ENCODE measurements around the gene TLR5.

Gene TLR5

DNA sequence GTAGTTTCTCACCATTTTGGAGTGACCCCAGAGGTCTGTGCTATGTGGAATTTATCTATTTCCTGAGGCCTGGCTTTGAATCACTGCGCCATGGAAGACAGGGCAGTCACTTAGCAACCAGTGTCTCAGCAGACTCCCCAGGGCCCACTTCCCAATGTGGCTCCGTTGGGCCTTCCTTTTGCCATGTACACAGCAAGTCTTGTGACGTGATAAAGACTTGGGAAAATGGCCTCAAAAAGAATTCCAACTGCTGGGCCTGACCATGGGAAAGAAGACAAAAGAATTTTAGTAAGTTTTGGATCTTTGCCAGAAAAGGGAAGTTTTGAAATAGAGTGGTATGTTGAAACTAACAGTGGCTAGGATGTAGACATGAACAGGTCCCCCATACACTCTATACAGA, 36.2 kb downstream of the TLR5 start:
- DNase-seq = no peak

DNA sequence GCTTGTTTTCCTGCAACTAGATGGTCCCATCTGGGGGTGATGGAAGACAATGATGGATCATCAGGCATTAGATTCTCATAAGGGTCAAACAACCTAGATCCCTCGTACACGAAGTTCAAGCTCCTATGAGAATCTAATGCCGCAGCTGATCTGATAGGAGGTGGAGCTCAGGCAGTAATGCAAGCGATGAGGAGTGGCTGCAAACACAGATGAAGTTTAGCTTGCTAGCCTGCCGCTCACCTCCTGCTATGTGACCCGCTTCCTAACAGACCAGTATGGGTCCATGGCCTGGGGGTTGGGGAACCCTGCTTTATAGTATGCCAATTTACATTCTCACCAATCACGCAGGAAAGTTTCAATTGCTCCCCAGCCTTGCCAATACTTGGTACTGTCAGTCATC, 37.5 kb downstream of the TLR5 start:
- DNase-seq = no peak

DNA sequence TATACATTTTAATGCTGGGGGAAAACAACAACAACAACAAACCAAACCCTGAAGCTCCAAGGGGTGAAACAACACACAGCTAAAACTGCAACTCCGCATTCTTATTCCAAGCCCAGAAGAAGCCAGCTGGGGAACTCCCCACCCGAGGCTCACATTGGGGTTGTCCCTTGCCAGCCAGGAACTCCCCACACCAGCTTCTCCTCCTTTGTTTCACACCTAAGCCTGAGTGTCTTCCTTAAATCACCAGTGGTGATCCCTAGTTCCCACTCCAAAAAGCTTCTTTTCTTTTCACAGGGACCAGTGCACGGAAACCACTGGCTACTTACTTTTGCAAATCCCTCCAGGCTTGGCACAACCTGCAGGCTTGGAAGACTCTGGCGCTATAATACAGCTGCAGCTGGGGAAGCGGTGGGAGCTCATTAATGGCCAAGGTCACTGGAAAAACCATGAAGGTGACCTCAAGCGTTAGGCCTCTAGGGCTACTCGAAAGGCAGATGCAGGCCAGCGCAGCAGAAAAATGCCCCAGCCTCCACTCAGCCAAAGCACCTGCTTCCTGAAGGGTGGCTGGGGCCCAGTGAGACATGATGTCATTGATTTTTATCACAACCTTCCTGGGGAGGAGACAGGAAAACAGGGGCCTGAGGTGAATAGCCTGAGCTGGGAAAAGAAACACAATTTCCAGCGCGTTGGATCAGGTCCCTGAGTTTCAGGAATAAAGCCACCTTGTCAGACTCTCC, 40.1 kb downstream of the TLR5 start:
- no peak for DNase-seq

DNA sequence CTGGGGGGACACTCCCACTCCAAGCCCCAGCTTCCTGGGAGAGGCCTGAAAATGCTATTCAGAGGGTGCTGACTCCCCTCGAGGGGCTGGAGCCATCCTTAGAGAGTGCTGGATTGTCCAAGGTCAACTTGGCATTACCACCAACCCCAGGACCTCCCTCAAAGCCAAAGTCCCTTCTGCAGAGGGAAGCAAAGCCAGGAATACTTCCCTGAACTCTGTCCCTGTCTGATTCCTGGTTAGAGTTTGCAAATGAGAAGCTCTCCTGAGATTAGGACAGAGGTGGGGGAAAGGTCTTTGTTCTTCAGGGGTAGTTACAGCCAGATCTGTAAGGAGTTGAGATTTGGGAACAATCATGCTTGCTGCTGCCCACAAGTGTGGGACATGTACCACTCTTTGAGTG, 45.3 kb downstream of the TLR5 start:
- DNase-seq = no peak

DNA sequence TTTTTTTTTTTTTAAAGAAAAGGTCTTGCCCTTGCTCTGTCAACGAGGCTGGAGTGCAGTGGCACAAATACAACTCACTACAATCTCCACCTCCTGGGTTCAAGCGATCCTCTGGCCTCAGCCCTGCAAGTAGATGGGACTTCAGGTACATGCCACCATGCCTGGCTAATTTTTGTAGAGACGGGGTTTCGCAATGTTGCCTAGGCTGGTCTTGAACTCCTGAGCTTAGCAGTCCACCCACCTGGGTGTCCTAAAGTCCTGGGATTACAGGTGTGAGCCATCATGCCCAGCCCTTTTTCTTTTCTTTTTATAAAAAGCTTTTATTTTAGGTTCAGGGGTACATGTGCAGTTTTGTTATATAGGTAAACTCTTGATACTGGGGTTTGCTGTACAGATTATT, 47.2 kb downstream of the TLR5 start:
- DNase-seq = no peak

DNA sequence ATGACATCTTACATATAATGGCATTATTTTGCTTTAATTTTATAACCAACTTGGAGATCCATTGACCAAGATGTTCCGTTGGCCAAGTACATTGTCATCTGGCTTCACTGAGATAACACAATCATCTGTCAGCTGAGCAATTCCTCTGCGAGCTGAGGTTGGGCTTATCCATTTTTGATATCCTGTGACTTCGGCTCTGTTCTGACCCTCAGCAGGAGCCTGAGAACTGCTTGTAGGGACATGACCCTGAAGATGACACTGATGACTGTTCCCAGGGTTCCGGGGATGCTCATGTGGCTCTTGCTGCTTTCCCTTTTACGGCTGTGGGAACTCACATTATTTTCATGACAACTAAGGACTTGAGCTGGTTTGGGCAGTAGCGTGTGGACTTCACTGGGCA, 51.2 kb downstream of the TLR5 start:
- no peak for DNase-seq

DNA sequence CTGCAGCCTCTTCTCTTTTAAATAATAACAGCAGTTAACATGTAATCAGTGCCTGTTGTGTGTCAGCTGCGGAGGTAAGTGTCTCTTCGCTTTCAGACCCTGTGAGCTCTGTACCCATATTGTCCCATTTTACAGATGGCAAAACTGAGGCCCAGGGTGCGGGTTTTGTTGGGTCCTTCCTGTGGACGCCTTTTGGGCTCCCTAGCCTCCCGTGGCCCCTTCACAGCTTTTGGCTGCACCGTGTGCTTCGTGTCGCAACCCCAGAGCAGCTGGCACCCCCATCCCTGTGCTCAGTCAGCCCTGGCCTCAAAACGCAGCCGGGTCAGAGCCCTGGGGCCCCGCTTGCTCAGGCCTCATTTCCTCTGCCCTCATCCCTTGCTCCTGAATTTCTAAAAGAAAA, 53.8 kb downstream of the TLR5 start:
- DNase-seq = no peak

DNA sequence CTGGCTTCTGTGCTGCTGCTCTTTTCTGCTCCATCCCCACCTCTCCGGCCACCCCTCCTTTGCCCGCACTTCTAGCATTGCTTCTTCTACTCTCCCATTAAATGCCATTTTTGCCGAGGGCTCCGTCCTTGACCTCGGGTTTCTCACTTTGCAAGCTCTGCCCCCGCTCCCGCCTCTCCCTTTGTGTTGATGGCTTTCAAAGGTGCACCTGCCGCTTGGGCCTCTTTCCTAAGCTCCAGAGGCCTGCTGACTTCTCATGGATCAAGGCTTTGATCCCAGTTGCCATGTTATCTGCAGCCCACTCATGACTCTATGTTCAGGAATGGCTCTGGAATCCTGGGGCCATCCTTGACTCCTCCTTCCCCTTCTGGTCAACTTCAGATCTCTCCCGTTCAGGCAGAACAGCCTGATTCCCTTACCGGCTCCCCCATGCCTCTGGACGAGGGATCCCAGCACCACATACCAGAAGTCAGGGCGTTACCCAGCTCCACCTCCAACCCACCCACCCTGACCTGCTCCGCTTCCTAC, 54.3 kb downstream of the TLR5 start:
- DNase-seq = no peak

DNA sequence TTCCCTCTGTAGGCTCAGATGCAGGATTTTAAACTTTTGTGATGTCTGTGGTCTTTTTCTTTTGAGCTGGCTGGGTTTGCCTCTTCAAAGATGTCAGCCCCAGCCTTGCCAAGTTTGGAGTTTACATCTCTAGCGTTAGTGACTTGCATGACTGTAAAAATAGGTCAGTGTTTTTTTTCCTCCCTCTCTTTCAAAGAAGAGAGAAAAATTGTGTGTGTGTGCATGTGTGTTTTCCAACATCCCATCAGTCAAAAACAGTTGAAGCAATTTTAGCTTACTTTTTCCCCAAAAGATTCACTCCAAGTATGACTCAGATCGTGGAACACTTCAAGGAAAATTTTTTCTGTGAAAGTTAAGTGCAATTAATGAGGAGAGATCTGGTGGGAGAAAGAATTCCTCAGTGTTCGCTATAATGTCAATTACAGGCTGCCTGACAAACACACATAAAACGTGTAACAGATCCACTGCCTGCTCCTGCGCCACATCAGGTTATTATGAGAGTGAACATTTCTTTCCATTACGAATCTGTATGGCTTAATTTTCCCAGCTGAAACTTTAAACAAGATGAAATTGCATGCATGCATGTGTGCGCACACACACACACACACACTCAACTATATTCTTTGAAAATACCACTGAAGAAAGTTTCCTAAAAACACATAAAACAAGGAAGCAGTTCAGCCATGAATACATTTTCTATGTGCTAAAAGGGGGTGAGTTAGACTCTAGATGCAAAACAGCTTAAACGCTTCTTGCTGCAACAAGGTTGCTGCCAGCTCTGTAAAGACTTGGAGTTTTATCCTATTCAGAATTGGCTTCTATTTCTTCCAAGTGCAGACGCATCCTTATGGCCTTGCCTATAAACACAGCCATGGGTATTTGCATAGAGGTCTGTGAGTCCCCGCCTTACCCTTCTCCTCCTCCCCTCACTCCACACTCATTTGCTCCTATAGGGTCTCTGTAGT, 55.5 kb downstream of the TLR5 start:
- DNase-seq = no peak

DNA sequence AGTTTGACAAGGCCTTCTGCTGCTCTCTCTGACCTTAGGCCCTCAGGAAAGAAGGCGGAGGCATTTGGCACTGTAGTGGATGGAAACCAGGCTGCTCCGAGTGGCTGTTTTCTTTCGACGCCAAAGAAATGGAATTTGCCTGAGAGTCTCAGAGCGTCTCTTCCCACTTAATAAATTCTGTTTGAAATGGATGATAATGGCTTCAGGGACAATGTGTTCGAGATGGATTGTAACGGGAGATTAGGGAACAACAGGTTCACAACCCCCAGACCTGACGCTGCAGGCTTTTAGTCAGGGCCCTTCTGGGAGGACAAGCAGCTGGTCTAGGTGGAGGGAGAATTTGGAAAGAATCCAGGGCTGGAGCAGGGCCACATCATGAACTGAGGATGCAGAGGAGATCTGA, 58.6 kb downstream of the TLR5 start:
- DNase-seq = no peak

DNA sequence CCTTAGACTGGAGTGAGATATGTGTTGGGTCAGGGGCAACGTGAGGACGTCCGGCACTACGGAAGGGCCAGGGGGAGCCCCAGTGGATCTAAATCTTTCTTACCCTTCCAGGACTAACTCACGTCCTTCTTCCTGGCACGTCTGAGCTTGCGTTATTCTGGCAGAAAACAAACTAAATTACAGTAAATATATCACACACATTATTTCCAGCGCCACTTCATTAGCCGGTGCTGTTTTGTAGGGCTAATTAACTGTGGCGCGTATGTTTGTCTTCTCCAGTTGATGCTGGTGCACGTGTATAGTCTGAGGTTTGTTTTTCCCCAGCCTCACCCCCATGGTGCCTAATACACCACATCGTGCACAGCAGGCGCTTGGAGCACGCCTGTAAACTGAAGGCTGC, 59.2 kb downstream of the TLR5 start:
- no peak for DNase-seq

DNA sequence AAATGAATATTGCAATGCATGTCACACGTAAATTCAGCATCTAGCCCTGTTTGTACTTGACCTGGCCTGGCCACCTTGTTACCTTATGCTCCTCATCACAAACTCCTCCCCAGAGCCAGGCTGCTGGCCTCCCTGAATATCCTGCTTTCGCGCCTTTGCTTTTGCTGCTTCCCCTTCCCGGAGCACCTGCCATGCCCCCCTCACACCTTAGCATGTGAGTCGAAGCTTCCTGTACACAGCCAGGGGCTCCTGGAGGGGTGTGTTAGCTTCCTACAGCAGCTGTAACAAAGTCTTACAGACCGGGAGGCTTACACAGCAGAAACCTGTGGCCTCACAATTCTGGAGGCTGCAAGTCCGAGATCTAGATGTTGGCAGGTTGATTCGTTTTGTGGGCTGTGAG, 60.1 kb downstream of the TLR5 start:
- no peak for DNase-seq

DNA sequence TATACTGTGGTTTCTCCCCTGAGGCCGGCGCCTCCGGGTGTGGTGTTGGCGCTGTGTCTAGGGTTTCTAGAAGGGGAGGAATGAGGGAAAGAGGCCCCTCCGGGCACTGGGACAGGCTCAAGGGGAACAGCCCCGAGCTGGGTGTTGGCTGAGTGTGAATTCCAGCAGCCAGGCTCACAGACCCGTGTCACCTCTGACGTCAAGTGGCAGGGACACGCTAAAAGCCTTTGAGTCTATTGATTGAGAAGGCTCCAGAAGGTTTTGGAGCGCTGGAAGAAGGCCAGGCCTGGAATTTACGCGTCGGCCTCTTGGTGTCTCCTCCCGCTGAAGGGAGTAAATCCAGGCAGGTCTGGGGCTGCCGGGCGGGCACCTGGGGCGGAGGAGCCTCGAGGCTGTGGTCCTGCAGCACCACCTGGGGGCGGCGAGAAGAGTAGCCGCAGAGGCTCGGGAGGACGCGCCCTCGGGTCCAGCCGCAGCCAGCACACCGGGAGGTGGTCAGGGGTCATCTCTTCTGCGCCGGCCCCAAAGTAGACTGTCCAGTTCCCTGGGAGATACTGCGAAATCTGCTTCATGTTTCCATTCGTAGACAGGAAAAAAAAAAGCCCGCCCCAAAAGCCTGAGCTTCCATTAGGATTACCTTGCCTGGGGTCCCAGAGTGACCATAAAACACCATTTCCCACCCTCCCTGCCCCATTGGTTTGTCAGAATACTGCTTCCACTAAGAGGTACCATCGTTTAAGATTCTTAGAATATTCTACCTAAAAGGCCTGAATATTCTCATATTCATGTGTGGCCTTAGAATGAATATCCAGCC, 61.7 kb downstream of the TLR5 start:
- peak; percentile 62 to 71 for DNase-seq

DNA sequence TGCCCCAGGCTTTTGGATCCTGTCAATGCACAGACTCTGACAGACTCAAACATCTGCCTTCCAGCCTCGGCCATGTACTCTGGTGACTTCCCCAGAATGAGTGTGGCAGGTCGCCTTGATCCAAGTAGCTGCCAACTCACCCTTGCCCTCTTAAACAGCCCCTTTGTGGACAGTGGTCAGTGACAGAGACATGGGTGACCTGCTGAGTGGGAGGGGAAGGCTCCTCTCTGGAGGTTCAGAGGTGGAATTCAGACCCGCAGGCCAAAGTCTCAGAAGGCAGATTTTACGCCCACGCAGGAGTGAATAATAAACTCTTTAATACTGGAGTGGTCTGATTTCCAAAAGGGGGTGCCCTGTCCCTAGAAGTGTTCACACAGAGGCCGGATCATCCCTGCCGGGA, 63.5 kb downstream of the TLR5 start:
- no peak for DNase-seq

DNA sequence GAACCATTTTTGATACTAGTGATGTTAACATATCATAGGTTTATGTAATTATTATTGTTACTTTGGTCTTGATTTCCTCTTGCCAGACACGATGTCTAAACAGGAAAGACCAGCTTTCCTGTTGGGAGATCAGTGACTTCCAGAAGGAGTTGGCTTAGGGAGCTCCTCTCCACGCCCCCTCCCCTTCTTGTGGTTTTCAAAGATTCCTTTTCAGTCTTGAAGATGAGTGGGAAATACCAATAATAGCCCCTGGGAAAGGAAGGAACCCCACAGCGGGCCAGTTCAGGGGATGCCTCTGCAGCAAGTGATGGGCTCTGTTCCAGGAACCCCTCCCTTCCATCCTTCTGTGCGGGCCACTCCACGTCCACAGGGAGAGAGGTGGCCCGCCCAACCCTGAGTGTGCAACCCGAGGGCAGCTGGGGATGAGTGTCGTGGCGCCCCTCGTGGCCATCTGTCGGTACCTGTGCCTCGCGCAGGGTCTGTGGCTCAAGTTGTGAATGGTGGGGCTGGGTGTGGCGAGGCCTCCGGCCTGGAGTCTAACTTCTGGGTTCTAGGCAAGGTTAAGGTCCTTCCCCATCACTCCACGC, 65.7 kb downstream of the TLR5 start:
- DNase-seq = no peak

DNA sequence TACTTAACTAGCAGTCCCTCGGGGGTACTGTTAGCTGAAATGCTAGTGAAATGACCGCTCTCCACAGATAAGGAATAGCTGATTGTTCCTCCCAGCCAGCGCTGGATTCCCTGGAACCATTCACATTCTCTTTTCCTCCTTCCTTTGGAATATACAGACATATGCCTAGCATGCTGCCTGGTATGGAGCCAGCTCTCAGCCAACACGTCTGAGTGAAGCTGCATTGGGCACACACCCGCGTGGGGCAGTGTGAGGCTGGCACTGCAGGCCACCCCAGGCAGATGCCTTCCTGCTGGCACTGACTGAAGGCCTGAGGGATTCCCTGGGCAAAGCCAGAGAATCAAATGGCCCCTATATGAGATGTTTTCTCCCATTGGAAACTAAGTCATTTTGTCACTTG, 66.7 kb downstream of the TLR5 start:
- DNase-seq = no peak

DNA sequence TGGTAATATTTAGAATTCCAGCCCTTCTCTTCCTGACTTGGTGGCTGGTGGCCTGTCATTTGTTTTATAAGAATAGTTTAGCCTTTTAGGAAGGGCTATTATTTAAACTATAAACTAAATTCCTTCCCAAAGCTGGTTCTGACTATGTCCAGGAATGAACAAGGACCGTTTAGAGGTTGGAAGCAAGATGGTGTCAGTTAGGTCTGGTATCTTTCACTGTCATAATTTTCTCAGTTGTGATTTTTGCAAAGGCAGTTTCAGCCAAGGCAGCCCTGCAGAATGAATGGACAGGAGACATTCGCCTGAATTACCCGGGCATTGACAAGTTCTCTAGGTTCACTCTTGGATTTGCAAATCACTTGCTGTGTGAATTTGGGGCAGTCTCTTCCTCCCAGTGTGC, 67.2 kb downstream of the TLR5 start:
- no peak for DNase-seq

DNA sequence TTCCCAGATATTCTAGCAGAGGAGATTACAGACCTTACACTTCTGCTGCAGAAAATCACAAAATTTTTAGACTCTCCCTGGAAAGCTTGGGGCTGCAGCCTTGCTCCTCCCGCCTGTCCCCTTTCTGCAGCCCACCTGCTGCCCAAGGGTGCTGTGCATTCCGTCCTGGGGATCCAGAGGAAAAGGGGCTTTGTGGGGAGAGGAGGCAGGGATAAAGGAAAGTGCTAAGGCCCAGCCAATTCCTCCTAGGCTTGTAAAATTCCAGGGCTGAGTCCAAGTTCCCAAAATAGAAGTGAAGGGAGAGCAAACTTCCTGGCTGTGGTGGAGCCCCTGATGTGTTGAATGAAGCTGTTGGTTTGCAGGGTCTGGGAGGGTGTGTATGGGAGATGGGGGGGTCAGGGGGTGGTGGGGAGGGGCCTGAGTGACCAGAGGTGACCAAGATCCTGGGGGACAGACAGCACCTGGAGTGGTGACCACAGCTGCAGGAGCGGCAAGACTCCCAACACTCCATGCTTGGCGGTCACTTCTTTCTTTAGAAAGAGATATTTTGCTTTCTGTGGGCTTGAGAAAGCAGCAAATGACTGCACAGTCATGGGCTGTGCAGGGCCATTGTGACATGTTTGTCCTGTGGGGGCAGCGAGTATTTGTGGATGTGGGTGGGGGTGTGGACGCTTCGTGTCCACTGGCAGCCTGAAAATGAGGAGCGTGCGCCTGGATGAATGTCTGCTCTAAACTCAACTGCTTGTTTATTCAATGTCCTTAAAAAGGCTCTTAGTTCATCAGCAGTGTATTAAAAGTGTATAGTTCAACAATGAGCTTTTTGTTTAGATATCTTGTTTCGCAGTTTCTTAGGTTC, 68.4 kb downstream of the TLR5 start:
- no peak for DNase-seq

DNA sequence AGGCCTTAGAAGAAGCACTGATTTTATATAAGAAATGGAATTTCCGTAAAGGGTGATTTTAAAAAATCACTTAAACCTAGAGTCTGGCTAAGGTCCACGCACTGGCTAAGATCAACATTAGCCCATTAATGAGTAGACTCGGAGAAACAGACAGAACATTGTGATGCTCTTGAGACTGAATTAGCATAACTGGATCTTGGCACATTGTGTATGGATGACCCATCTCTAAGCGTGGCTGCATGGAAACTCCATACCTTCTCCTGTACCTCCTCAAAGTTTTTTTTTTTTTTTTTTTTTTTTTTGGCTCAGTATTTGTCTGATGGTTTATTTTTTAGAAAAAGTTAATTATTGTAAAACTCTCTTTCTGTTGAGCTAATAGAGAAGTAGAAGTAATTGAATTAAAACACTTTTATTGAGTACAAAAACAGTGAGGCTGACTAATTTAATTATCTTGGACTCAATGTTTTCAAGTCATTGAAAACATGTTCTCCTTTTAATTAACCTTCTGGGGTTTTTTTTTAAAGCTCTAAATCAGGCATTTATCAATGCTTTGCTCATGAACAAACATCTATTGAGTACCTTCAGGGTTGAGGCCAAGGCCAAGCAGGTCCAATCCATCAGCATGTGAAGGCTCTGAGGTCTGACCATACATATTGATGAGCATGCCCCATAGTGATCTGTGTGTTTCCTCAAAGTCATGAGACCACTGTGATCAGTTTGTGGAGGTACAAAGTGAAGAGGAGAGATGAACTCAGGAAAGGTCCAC, 74.0 kb downstream of the TLR5 start:
- DNase-seq = no peak

DNA sequence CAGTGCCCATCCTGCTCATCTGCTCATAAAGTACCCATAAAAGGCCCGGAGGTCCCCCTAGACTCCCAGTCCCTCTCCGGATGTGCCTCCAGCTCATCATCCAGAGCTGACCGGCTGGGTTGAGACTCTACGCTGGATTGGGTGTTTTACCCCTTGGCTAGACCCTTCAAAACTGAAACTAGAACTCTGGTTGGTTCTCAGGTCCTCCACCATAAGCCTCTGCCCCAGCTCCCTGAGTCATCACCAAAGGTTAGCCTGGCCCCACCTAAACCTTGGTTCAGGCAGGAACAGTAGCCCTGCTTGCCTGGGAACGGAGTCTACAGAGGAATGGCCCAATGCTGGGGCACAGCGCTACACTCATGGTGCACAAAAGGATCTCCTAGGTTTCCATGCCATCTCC, 75.1 kb downstream of the TLR5 start:
- no peak for DNase-seq

DNA sequence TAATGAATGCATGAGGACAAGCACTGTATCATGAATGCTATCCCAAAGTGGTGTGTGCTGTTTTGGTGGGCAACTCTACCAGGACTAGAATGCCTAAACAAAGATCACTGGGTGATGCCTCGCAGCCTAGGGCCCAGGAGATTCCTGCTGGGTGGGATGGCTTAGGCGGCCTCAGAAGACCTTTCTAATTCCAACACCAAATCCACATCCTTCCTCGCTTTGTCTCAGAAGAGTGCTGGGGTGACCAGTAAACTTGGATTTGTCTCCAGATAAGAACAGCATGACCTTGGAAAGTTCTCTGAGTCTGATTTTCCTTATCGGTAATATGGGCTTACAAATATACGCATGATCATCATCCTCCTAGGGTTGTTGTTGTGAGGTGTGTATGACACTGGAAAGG, 76.6 kb downstream of the TLR5 start:
- DNase-seq = no peak

Data from activated CD4-positive, alpha-beta T cell treated with anti-CD3 and anti-CD28 coated beads for 4 hours (primary cell).